Activated CD8-positive, alpha-beta memory T cell treated with anti-CD3 and anti-CD28 coated beads for 48 hours (primary cell): ENCODE measurements around the gene MAIP1.

Experiments
- DNase-seq, 3 experiments: peaks; one replicate each; pipeline ENCODE4 v3.0.0-alpha.2; 2020; ENCODE audit warnings: low read depth in 2 of 3, low spot score in 2 of 3

The MAIP1 gene

GRCh38 chr2:199946836-199947235, 8.5 kb upstream of the MAIP1 start:
- no peak for DNase-seq

- DNase-seq = no peak
These were observed 5.0 kb upstream of the MAIP1 start for GRCh38 chr2:199950396-199950795.

- no peak for DNase-seq
These were observed 4.4 kb upstream of the MAIP1 start for GRCh38 chr2:199951023-199951422.

- no peak for DNase-seq
These were observed 409 bp upstream of the MAIP1 start for GRCh38 chr2:199955007-199955338.

- DNase-seq = no peak
These were observed 639 bp downstream of the MAIP1 start for GRCh38 chr2:199956062-199956380.

GRCh38 chr2:199958014-199958413, 2.6 kb downstream of the MAIP1 start:
- no peak for DNase-seq

GRCh38 chr2:199962203-199962602, 6.8 kb downstream of the MAIP1 start:
- no peak for DNase-seq

- no peak for DNase-seq
These were observed 11.0 kb downstream of the MAIP1 start for GRCh38 chr2:199966405-199966804.

- no peak for DNase-seq
These were observed 11.6 kb downstream of the MAIP1 start for GRCh38 chr2:199966976-199967375.

GRCh38 chr2:199968126-199968525, 12.7 kb downstream of the MAIP1 start:
- no peak for DNase-seq

GRCh38 chr2:199972088-199972626, 16.8 kb downstream of the MAIP1 start:
- no peak for DNase-seq

- no peak for DNase-seq
These were observed 18.3 kb downstream of the MAIP1 start for GRCh38 chr2:199973703-199974102.

GRCh38 chr2:199975273-199975895, 20.0 kb downstream of the MAIP1 start:
- DNase-seq = no peak

GRCh38 chr2:199977984-199978415, 22.6 kb downstream of the MAIP1 start:
- peak in 1 of 3 experiments; percentile 16 for DNase-seq

- DNase-seq = no peak
These were observed 24.0 kb downstream of the MAIP1 start for GRCh38 chr2:199979398-199979797.

- DNase-seq = peak; percentile 31 to 79 (median 77)
These were observed 24.6 kb downstream of the MAIP1 start for GRCh38 chr2:199979832-199980628.

GRCh38 chr2:199982126-199982843, 26.9 kb downstream of the MAIP1 start:
- no peak for DNase-seq

GRCh38 chr2:199983534-199983933, 28.2 kb downstream of the MAIP1 start:
- DNase-seq = no peak

- DNase-seq = no peak
These were observed 28.8 kb downstream of the MAIP1 start for GRCh38 chr2:199984159-199984558.

- DNase-seq = no peak
These were observed 29.4 kb downstream of the MAIP1 start for GRCh38 chr2:199984755-199985154.

- DNase-seq = peak in 2 of 3 experiments; percentile 11 to 27
These were observed 30.3 kb downstream of the MAIP1 start for GRCh38 chr2:199985625-199986207.

GRCh38 chr2:199987586-199987985, 32.2 kb downstream of the MAIP1 start:
- no peak for DNase-seq
